C4-2B (cell line): Measurements from ENCODE around the gene C13orf46.

Experiments
- H3K27ac ChIP-seq: fragments of 450-650 bp; 2 replicates; pipeline ENCODE4 v1.5.1; 2017
- ZFX ChIP-seq: fragments of 450-650 bp; IDR thresholded peaks from 2 replicates; pipeline ENCODE4 v1.6.1; 2017
- TF ChIP-seq, protein P1 (sequence below): fragments of 450-650 bp; conservative IDR thresholded peaks from 2 replicates; pipeline ENCODE4 v1.5.1; 2017; ENCODE audit warnings: mild to moderate bottlenecking

Gene C13orf46

DNA sequence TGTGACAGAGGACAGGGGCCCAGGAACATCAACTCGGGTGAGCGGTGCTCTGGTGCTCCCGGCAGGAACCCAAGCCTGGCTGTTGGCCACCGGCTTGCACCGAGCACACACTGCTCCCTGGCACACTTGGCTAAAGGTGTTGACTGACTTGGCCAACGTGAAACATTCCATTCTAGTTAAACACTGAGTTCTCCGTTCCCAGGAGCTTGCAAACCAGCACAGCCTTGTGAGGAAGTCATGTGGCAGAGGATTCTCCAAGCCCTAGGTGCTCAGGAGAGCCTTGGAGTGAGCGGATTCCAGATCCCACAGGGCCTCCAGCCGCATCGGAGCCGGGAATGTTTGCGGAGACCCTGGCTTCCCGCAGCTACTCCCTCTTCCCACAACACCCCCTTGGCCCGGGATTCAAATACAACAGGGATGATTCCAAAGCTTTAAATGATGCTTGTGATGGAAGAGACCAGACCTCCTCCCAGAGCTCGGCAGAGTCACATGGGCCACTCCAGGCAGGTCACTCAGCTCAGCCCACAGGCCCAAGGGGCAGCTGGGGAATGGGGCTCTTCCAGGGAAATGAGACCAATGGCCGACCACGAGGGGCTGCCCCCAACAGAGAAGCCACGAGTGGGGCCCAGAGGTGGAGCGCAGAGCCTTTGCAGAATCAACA lies 2.9 kb downstream of the C13orf46 start:
- H3K27ac ChIP-seq = peak overlapping the region; percentile 84
- TF ChIP-seq, protein P1, sequence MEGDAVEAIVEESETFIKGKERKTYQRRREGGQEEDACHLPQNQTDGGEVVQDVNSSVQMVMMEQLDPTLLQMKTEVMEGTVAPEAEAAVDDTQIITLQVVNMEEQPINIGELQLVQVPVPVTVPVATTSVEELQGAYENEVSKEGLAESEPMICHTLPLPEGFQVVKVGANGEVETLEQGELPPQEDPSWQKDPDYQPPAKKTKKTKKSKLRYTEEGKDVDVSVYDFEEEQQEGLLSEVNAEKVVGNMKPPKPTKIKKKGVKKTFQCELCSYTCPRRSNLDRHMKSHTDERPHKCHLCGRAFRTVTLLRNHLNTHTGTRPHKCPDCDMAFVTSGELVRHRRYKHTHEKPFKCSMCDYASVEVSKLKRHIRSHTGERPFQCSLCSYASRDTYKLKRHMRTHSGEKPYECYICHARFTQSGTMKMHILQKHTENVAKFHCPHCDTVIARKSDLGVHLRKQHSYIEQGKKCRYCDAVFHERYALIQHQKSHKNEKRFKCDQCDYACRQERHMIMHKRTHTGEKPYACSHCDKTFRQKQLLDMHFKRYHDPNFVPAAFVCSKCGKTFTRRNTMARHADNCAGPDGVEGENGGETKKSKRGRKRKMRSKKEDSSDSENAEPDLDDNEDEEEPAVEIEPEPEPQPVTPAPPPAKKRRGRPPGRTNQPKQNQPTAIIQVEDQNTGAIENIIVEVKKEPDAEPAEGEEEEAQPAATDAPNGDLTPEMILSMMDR = no peak
- no peak for TF ChIP-seq ZFX

DNA sequence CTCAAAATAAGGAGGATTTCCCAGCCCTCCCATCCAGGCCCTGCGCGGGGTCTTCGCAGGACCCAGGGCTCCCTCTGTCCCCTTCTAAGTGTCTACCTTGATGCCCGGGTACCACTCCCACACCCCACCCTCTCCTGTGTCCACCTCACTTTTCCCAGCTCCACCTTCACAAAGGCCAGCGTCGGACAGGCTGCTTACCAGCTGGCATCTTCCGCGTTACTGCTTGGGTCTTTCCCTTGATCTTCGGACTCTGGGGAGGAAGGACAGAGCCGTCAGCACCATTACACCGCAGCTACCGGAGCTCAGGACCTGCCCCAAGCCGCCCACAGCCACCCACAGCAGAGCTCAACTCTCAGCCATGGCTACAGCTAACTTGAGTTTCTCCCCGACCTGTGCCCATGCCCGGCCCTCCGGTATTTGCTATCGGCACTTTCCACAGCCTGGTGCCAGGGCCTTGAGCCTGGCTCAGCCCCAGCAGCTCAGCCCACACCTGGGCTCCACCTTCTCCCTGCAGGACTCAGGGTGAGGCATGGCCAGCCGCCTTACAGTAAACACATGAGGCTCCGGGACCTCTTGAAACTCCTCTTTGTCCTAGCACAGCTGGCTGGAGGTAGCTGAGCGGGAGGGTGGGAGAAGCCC lies 3.8 kb downstream of the C13orf46 start:
- peak overlapping the region; percentile 84 for H3K27ac ChIP-seq
- TF ChIP-seq, protein P1 = no peak
- TF ChIP-seq ZFX = no peak

DNA sequence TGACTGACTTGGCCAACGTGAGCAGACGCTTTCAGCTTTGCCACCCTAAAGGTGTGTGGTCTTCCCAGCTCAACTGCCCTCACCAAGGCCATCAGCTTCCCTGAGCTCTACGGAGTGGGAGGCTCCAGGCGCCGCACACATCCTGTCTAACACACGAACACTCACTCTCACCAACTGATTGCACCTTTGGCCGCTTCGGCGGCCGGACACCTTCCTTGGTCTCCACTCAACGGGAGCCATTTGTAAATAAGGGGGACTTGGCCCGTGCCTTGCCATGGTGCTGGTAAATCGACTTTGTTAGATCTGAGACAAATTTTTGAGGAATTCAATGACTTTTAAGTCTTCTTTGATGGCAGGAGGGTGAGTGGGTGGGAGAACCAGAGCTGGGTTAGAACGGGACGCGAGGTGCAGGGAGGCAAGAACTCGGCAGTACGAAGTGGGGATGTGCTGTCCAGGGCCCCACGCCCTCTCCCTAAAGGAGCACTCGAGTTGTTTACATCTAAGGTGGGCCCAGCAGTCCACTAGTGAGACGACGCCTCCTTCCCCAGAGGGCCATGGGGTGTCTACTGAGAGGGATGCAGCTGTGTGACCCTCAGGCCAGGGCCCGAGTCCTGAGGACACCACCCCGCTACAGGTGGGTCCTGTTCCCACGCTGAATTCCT lies 4.4 kb downstream of the C13orf46 start:
- H3K27ac ChIP-seq = peak overlapping the region; percentile 84
- no peak for TF ChIP-seq ZFX
- TF ChIP-seq, protein P1 = no peak

DNA sequence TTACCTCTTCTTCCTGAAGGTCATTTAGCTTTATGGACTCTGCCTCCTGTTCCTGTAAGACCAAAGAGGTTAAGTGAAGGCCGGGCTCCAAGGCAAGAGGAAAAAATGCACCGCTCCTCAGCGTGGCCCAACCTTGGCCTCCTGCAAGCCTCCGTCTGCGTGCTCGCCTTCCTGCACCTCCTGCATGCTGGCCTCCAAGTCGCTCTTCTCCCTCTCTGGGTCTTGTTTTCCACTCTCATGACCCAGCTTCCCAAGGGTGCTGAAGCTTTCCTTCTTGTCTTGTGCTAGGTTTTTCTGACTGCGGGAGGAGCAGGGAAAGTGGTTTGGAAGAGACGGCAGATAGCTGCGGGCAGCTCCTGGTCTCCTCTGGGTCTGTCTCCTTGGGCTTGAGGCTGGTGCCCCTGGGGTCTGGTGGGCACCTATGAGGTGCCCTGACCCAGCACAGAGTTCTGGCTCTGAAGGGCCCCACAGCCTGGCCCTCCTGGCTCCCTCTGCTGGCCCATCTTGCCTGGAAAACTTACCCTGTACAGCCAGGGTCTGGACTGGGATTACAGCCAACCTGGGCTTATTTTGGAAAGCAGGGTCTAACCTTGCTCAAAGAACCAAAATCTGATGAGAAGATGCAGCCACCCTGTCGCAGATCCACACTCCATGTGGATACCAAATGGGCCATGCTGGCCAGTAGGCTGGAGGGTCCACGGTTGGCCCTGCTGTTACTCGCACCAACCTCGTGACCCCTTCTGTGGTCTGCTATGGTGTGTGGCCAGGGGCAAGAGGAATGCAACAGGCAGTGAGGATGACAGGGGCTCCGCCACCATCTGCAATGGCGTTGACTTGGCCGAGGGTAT lies 5.2 kb downstream of the C13orf46 start:
- no peak for TF ChIP-seq ZFX
- TF ChIP-seq, protein P1 = no peak
- H3K27ac ChIP-seq = no peak overlapping the region

DNA sequence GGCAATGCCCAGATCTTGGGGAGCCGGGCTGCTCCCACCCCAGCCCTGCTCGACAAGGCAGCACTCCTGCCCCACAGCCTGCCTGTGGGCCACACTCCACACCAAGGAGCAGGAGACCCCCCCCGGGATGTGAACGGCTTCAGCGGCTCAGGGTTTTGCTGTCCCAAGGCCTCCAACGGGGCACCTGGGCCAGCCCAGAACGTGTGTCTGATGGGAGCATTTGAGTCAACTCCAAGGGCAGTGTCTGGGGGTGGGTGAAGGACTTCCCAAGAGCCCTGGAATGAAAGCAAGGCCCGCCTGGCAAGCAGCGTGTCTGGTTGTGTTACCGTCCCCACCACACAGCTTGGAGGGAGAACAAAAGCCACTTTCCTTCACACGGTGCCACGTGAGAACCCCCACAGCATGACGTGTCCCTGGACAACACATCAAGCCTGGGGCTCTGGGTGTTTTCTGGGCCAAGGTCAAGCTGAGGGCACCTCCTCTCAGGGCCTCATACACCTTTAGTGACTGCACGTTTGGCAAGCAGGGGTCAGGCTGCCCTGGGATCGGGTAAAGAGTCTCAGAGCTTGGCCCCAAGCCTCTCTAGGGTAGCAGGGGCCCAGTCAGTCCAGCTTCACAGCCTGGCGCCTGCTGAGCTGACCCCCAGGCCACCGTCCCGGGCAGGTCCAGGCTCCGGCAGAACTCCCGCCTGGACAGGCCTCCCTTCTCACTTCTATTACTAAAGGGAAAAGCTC lies 6.0 kb downstream of the C13orf46 start:
- TF ChIP-seq, protein P1 = no peak
- no peak for TF ChIP-seq ZFX
- H3K27ac ChIP-seq = no peak overlapping the region

DNA sequence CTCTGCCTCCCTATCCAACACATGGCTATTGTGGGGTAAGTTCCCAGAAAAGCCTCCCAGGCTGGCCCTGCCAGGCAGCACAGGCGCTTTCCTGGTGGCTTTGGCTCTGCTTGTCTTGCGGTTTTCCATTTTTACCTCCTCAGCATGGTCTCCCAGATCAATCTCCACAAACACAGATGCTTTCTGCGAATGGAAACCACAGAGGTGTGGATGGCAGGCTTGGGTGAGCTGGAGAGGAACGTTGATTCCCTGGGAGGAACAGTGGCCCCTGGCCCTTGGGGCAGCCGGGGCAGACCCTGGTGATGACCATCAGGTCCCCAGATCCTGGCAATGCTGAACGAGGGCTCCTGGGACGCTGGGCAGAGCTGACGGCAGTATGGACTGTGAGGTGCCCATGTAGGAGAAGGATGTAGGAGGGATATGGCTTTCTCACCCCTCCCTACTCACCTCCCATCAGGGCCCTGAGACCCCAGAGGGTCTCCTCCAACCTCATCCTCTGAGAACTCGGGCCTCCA lies 6.6 kb downstream of the C13orf46 start:
- no peak for TF ChIP-seq ZFX
- TF ChIP-seq, protein P1 = no peak
- H3K27ac ChIP-seq = no peak overlapping the region
